Activated T-helper 1 cell treated with anti-CD3 and anti-CD28 coated beads, Interleukin-2, amount 50 U/mL, for 16 hours (primary cell): ENCODE measurements around the gene METAP1D.

Source experiments
- DNase-seq, 2 donors: peaks; one replicate each; pipeline ENCODE4 v3.0.0-alpha.2; 2020; ENCODE audit warnings: low read depth in 1 of 2, low spot score in 1 of 2

The METAP1D gene

GRCh38 chr2:172129404-172129803 is 129.7 kb downstream of the METAP1D start:
- no peak for DNase-seq
